GM21423 (cell line): ENCODE results near the gene CCDC187.
A peak's percentile ranks its signal among the peaks of the same experiment; 100 is the strongest.

Source experiments
- ATAC-seq: cut with Tn5 transposase; IDR thresholded peaks from one replicate; pipeline ENCODE4 v1.9.1; 2021; ENCODE audit warnings: mild to moderate bottlenecking, moderate library complexity; ENCODE audit not compliant: unreplicated experiment

The CCDC187 gene

DNA sequence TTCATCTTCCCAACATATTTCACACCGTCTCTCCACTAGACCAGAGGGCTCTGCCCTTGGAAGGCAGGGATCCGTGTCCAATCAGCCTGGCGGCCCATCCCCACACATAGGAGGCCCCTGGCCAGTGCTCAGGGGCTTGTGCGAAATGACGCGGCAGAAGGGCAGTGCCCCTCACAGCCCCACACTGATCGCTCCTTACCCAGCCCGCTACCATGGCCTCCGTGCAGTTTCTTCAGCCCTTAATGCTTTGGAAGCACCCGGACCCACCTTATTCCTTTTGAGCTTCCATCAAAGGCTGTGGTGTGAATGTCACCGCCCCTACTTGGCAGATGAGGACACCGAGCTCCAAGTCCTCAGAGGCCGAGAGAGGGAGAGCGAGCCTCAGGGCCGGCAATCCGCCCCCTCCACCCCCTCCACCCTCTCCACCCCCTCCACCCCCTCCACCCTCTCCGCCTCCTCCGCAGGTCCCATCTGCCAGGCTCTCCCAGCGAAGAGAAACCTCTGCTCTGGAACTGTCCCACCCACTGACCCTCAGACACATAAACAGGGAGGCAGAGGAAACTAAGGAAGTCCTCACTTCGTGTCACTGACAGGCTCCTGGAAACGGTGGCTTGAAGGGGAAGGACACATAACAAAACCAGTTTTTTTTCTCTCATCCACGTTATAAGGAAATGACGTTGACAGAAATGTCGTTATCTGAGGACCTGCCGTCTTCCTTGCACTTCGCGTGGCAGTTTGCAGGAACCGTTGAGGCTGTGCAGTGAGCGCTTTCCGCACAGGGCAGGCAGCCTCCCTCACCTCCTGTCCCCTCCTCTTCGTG lies 72.2 kb downstream of the CCDC187 start:
- no peak for ATAC-seq

- ATAC-seq = no peak
These were observed 73.1 kb downstream of the CCDC187 start for GRCh38 chr9:136230773-136231172.

GRCh38 chr9:136230365-136230764 lies 73.5 kb downstream of the CCDC187 start:
- no peak for ATAC-seq

DNA sequence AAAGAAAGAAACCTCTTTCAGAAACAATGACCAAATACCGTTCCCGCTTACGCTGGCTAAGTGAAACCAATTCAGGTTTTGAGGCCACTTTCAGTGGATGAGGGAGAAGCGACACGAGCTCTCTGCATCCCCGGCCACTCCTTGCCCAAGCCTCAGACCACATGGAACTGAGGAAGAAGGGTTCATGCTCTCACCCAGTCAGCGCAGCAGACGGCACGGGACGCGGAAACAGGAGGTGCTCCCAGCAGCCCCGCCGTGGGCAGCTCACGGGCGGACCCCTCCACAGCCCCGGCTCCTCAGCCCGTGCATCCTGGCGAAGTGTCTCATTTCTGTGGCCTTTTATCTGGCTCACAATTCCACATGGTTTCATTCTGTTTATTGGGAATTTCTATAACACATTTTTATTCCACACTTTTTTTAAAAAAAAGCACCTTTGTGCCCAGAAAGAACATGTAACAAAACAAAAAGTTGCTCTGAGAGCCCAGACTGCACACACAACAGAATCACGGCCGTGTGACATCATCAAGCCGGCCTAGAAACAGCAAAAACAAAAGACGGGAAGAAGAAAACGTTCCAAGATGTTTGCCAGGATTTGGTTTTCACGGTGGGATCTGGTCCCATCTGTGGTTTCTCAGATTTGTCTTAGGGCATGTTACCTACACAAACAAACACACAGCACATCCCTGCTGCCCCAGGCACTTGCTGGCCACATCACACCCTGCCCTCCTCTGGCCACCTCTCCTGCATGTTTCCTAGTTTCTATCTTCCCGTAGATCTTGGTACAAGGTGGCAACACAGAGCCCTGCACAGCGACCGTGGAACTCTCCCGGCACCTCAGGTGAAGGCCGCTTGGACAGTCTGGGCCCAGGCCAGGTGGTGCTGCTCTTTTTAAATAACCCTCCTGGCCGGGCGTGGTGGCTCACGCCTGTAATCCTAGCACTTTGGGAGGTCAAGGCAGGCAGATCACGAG lies 74.5 kb downstream of the CCDC187 start:
- ATAC-seq = no peak

DNA sequence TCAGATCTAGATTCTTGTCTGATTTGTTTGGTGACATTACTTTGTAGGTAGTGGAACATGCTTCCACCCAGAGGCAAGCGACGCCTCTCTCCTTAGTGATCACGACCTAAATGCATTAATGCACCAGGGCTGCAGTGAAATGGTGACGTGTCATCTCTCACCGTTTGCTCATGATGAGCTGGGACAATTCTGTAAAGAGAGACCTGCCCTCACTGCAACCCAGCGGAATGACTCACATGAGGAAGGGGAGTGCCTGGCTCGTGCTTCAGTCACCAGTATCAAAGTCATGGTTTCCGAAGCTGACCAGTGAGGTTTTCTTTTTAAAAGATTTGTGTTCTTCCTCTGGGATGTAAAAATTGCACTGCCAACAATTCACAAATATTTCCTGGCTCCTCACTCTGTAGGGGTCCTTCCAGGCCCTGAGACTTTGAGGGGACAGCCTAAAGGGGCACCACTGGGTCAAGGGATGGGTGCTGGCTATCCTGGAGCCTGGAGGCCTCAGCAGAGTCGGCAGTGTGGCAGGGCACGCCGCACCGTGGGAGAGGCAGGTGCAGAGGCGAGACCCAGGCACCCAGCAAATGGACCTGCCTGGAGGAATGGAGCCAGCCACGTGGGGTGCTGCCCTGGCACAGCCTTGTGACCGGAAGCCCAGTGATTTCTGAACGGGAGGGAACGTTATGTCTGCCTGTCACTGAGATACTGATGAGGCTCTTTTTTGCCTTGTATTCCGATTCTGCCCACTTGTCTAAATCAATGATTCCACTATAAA lies 75.6 kb downstream of the CCDC187 start:
- ATAC-seq = no peak

DNA sequence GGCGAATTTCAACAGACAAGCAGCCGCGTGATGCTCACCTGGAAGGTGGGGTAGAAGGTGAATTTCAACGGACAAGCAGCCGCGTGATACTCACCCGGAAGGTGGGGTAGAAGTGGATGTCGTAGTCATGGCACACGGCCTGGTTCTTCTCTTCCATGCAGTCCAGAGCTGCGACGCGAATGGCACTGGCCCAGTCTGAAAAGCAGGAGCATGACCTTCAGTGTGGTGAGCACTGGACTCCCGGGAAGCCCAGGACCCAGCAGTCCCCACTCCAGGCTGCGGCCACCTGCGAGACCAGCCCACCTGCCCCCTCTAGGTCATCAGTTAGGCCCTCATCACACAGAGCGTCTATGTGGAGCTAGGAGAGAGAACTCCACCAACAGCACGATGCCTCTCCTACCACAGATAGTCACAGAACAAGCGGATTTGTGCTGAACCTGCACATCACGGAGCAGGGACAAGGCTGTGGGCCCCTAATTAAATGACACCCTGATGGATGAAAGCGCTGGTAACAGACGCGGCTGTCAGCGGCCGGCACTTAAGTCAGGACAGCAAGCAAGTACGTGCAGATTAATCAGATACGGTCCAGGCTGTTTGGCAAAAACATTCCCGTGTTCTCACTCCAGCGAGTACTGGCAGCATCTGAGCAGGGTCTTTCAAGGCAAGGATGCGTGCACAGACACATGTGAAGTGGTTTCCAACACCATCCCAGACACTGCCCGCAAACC lies 77.0 kb downstream of the CCDC187 start:
- no peak for ATAC-seq

GRCh38 chr9:136225748-136226679 lies 77.9 kb downstream of the CCDC187 start:
- peak; percentile 55 for ATAC-seq

GRCh38 chr9:136225366-136225747 lies 78.5 kb downstream of the CCDC187 start:
- peak; percentile 63 for ATAC-seq

- ATAC-seq = no peak
These were observed 79.8 kb downstream of the CCDC187 start for GRCh38 chr9:136223871-136224640.

DNA sequence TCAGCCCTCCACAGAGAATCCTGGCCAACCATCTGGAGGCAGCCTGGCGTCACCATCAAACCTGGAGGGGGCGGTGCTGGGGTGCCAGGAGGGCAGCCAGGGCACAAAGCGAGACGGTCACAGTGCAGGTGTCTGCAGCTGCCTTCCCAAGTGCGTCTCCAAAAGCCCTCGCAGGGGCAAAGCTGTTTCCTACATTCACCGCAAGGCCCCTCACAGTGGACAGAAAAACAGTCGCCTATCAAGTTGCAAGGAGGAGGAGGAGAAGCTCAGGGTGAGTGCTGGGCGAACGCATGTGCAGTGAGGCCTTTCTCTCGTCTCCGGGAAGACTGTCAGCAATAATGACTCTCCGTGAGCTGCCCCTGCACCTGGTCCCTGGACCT lies 81.0 kb downstream of the CCDC187 start:
- ATAC-seq = no peak

DNA sequence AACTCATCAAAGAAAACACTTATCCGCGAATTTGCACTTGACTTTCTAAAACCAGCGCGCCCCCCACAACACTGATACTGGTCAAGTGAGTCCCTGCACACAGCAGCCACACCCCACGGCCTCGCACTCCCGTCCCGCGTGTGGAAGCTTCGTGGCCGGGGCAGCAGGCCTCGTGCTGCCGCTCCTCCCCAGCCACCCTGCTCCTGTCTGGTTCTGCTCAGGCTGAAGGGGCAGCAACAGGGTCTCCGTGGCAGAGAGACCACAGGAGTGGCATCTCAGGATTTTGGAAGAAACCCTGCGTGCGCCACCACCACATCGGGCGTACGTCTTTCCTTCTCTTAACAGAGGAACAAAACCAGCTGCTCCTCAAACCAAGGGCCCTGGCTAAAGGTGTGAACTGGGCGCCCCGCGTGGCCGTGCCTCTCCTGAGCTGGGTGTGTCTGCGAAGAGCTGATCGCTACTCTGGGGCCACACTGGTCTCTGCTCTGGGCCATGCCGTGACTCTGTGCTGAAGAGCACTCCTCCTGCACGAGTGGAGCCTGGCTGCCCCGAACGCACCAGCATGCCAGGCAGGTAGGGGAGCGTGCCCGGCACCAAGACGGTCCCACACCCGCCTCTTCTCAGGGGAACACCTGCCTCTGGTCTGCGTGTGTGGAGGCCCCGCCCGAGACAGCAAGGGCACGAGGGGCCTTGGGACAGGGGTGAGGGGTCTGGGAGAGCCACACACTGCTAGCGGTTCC lies 81.6 kb downstream of the CCDC187 start:
- no peak for ATAC-seq

DNA sequence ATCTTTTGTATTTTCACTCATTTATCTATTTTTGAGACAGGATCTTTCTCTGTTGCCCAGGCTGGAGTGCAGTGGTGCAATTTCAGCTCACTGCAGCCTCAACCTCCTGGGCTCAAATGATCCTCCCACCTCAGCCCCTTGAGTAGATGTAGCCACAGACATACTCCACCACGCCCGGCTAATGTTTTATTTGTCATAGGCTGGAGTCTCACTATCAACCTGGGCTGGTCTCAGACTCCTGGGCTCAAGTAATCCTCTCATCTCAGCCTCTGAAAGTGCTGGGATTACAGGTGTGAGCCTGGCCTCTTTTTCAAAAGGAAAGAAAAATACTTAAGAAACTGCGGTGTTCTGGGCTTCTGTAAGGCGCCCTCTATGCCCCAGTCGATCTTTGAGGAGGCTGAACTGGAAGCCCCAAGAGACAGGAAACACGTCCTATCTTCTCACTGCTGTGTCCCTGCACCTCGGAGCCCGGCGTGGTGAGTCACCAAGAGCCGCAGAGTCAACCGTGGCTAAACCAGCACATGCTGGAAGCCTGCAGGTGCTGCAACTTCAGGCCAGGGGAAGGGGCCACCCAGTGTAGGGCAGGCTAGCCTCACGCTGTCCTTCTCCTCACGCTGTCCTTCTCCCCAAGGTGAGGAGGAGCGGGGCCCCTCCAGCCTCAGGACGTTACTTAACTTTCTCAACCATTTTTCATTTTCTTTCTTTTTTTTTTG lies 83.7 kb downstream of the CCDC187 start:
- no peak for ATAC-seq

GRCh38 chr9:136219276-136219675 lies 84.6 kb downstream of the CCDC187 start:
- ATAC-seq = no peak

DNA sequence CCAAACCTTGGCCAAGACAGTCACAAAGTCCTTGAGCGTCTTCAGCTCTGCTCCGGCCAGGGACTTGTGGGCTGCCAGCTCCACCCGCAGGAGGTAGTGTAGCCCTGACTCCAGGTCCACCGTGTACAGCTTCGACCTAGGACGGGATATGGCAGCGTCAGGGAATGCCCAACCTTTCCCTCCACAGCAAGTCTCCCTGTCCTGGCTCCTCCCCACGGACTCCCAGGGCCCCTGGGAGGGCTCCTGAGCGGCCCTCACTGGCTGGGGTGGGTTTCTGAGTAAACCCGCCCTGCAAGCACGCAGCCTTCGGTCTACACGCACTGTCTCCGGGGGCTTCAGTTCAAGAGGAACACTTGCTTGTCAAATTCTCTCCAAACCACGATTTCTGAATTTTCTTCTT lies 85.2 kb downstream of the CCDC187 start:
- no peak for ATAC-seq

DNA sequence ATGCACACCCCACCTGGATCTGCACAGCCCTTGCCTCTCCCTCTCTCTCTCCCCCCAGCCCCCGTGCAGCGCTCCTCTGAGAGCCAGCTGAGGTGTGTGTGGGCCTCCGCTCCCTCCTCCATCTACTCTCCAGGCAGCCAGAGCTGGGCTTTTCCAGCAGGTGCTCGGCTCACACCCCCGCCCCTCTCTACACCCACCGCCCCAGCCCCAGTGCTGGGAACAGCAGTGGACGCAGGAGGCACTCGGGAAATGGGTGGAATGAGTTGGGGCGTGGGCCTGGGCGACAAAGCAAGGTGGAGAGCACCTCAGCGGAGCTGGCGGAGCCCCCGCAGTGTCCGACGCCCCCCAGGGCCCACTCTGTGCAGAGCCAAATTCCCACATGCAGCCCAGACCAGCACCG lies 85.6 kb downstream of the CCDC187 start:
- no peak for ATAC-seq

DNA sequence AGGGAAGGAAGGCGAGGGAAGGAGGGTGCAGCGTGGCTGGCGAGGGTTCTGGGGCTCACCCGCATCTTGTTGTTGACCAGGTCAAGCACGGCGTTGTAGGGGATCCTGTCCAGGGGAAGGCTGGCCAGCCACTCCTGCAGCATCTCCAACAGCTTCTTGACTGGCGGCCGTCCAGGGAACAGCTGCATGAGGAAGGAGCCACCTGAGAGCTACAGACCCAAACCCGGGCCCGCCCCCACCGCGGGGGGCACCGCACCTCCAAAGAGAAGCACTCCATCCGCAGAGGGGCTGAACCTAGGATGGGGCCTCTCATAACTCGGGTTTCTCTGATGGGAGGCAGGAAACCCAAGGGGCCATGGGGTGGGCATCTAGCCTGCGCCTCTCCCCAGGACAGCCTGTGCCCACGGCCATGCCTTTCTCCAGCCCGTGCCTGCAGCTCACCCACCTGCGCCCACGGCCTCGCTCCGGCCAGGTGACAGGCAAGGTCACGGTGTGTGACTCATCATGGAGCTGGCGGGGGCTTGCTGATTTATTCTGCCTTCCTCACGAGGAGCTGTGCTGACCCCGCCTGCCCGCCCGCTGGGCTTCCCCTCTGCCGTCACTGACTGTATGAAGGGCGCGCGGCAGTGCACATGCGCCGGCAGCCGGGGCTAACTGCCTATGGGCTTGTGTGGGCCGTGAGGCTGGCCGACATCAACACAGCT lies 87.2 kb downstream of the CCDC187 start:
- no peak for ATAC-seq

GRCh38 chr9:136213733-136214132 lies 90.2 kb downstream of the CCDC187 start:
- ATAC-seq = no peak
